ENCODE results near the gene GNG4. TPM values are rescaled to one million over a fixed set of nuclear protein-coding genes. Genes with fewer than 3 reads are reported as not detected.
"Not testable (repeated sequence)": the region's sequence is repeated elsewhere in the genome, so short reads cannot be mapped to it uniquely, and the experiment has no call there.

The GNG4 gene
- total and polyA plus RNA-seq, 4 donors = 16.2 to 132 (median 78.6) TPM

DNA sequence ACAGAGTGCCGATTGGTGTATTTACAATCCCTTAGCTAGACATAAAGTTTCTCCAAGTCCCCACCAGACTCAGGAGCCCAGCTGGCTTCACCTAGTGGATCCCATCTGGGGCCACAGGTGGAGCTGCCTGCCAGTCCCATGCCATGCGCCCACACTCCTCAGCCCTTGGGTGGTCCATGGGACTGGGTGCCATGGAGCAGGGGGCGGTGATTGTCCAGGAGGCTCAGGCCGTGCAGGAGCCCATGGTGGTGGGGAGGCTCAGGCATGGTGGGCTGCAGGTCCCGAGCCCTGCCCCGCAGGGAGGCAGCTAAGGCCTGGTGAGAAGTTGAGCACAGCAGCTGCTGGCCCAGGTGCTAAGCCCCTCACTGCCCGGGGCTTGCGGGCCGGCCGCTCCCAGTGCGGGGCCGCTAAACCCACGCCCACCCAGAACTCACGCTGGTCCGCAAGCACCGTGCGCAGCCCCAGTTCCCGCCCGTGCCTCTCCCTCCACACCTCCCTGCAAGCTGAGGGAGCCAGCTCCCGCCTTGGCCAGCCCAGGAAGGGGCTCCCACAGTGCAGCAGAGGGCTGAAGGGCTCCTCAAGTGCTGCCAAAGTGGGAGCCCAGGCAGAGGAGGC lies 55.2 kb downstream of the GNG4 start:
- peaks cover 34% of the 10 kb centered on the region for H3K36me3 ChIP-seq (ENCODE audit: control insufficient read depth, insufficient read depth, low read length)
- H3K27me3 ChIP-seq (ENCODE audit: control insufficient read depth, insufficient read depth, low read length); DNase-seq (ENCODE audit: low read depth in 4 of 6, low spot score in 6 of 6); H3K4me3 ChIP-seq (ENCODE audit: low read depth, low read length); H3K9me3 ChIP-seq (ENCODE audit: control insufficient read depth, insufficient read depth, low read length); H3K27ac ChIP-seq (ENCODE audit: low read depth, low read length); H3K4me1 ChIP-seq (ENCODE audit: control insufficient read depth, insufficient read depth, low read length): not testable (repeated sequence)
- 96% methylated on average over 19 of the region's 20 CpGs for WGBS (ENCODE audit: insufficient coverage)

DNA sequence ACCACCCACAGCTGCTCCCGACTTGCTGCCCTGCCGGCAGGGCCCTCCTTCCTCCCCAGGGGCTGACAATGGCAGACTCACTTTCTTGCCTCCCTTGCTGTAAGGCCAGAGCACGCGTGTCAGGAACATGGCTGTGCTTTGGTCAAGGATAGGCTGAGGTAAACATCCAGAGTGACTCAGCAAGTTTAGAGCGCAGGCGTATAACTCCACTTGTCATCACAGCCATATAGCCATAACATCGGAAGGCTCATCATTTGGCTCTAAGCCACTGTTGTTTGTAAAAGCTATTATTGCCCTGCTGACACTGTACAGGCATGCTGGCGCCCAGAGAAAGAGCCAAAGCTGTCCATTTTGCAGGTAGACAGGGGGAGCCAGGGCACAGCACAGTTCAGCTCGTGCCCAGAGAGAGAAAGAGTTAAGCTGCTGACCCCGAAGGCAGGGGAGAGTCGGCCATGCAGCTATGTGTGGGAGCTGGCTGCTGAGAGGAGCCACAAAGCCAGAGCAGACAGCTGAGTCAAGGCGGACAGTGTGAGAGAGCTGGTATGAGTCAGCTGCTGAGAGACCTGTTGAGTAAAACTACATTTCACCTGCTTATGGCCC lies 60.6 kb downstream of the GNG4 start:
- Histone ChIP-seq H3K9me3 (ENCODE audit: control insufficient read depth, insufficient read depth, low read length) (peaks cover 4% of the 10 kb centered on the region), H3K4me1 (ENCODE audit: control insufficient read depth, insufficient read depth, low read length) (no peaks in the 10 kb centered on the region), H3K4me3 (ENCODE audit: low read depth, low read length) (no peak overlapping the region), H3K36me3 (ENCODE audit: control insufficient read depth, insufficient read depth, low read length) (peaks cover 54% of the 10 kb centered on the region), H3K27ac (ENCODE audit: low read depth, low read length) (no peak overlapping the region), H3K27me3 (ENCODE audit: control insufficient read depth, insufficient read depth, low read length) (no peaks in the 10 kb centered on the region)
- peak in 2 of 6 donors; percentile 6 to 11 for DNase-seq (ENCODE audit: low read depth in 4 of 6, low spot score in 6 of 6)
- 82% methylated on average over 7 of the region's 12 CpGs for WGBS (ENCODE audit: insufficient coverage)

DNA sequence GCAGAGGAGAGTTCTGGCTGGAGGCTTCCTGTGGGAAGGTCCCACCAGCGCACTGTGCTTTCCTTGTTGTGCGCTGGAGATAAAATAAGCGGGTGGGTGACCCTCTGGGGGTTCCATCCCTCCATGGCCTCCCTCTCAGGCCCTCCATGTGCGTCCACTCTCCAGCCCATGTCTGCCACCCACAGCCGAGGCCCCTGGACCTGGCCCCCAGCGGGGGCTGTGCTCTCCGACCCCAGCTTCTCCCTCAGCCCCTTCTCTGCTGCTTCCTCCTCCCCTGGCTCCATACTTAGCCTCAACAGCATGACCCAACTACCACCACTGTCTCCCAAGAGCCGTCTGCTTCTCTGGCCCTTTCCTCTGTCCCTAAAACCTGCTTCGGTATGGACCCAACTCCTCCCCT lies 61.4 kb downstream of the GNG4 start:
- no peak overlapping the region for H3K27ac ChIP-seq (ENCODE audit: low read depth, low read length)
- H3K4me3 ChIP-seq (ENCODE audit: low read depth, low read length) = no peak overlapping the region
- H3K9me3 ChIP-seq (ENCODE audit: control insufficient read depth, insufficient read depth, low read length) = peaks cover 4% of the 10 kb centered on the region
- WGBS (ENCODE audit: insufficient coverage) = 95% methylated on average over 8 of the region's 9 CpGs
- H3K36me3 ChIP-seq (ENCODE audit: control insufficient read depth, insufficient read depth, low read length) = peaks cover 49% of the 10 kb centered on the region
- DNase-seq (ENCODE audit: low read depth in 4 of 6, low spot score in 6 of 6) = no peak
- no peaks in the 10 kb centered on the region for H3K4me1 ChIP-seq (ENCODE audit: control insufficient read depth, insufficient read depth, low read length)
- no peaks in the 10 kb centered on the region for H3K27me3 ChIP-seq (ENCODE audit: control insufficient read depth, insufficient read depth, low read length)

DNA sequence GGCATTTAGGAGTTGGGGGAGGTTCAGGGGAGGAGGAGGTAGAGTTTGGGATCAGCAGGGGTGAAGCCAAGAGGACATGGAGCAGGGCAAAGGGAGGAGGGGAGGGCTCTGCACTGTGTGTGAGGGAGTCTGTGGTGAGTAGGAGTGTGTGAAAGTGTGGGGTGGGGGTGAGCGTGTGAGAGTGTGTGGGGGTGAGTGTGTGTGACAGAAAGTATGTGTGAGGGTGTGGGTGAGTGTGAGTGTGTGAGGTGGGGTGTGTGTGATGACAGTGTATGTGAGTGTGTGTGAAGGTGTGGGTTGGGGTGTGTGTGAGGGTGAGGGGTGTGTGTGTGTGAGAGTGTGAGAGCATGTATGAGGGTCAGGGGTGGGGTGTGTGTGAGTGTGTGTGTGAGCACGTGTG lies 62.6 kb downstream of the GNG4 start:
- Histone ChIP-seq H3K27me3 (ENCODE audit: control insufficient read depth, insufficient read depth, low read length) (no peaks in the 10 kb centered on the region), H3K4me1 (ENCODE audit: control insufficient read depth, insufficient read depth, low read length) (no peaks in the 10 kb centered on the region), H3K4me3 (ENCODE audit: low read depth, low read length) (no peak overlapping the region), H3K27ac (ENCODE audit: low read depth, low read length) (no peak overlapping the region), H3K9me3 (ENCODE audit: control insufficient read depth, insufficient read depth, low read length) (peaks cover 4% of the 10 kb centered on the region), H3K36me3 (ENCODE audit: control insufficient read depth, insufficient read depth, low read length) (peaks cover 46% of the 10 kb centered on the region)
- WGBS (ENCODE audit: insufficient coverage) = 100% methylated on average over 2 of the region's 2 CpGs
- DNase-seq (ENCODE audit: low read depth in 4 of 6, low spot score in 6 of 6) = no peak

DNA sequence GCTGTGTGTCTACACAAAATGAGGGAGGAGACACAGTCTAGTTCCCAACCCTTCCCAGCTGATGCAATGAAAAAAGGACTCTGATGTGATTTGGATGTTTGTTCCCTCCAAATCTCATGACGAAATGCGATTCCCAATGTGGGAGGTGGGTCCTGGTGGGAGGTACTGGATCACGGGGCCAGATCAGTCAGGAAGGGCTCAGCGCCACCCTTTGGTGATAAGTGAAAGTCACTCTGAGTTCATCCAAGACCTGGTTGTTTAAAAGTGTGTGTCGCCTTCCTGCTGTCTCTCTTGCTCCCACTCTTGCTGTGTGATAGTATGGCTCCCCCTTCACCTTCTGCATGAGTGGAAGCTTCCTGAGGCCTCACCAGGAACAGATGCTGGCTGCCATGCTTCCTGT lies 63.2 kb downstream of the GNG4 start:
- no peaks in the 10 kb centered on the region for H3K27me3 ChIP-seq (ENCODE audit: control insufficient read depth, insufficient read depth, low read length)
- H3K9me3 ChIP-seq (ENCODE audit: control insufficient read depth, insufficient read depth, low read length) = peaks cover 4% of the 10 kb centered on the region
- no peaks in the 10 kb centered on the region for H3K4me1 ChIP-seq (ENCODE audit: control insufficient read depth, insufficient read depth, low read length)
- no peak for DNase-seq (ENCODE audit: low read depth in 4 of 6, low spot score in 6 of 6)
- no peak overlapping the region for H3K27ac ChIP-seq (ENCODE audit: low read depth, low read length)
- H3K4me3 ChIP-seq (ENCODE audit: low read depth, low read length) = no peak overlapping the region
- peaks cover 47% of the 10 kb centered on the region for H3K36me3 ChIP-seq (ENCODE audit: control insufficient read depth, insufficient read depth, low read length)
- WGBS (ENCODE audit: insufficient coverage) = 88% methylated on average over 5 of the region's 5 CpGs

DNA sequence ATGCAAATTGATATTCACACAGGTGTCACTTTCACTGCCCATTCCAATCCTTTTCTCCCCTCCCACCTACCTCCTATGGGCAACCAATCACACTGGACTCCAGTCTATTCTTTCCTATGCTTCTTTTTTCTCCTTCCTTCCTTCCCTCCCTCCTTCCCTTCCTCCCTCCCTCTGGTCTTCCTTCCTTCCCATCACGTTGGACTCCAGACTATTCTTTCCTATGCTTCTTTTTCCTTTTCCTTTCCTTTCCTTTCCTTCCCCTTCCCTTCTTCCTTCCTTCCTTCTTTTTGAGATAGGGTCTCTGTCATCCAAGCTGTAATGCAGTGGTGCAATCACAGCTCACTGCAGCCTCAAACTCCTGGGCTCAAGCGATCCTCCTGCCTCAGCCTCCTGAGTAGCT lies 64.6 kb downstream of the GNG4 start:
- no peaks in the 10 kb centered on the region for H3K4me1 ChIP-seq (ENCODE audit: control insufficient read depth, insufficient read depth, low read length)
- DNase-seq (ENCODE audit: low read depth in 4 of 6, low spot score in 6 of 6) = no peak
- H3K27ac ChIP-seq (ENCODE audit: low read depth, low read length) = no peak overlapping the region
- peaks cover 49% of the 10 kb centered on the region for H3K36me3 ChIP-seq (ENCODE audit: control insufficient read depth, insufficient read depth, low read length)
- H3K4me3 ChIP-seq (ENCODE audit: low read depth, low read length) = no peak overlapping the region
- WGBS (ENCODE audit: insufficient coverage) = 72% methylated on average over 2 of the region's 2 CpGs
- peaks cover 2% of the 10 kb centered on the region for H3K9me3 ChIP-seq (ENCODE audit: control insufficient read depth, insufficient read depth, low read length)
- no peaks in the 10 kb centered on the region for H3K27me3 ChIP-seq (ENCODE audit: control insufficient read depth, insufficient read depth, low read length)

DNA sequence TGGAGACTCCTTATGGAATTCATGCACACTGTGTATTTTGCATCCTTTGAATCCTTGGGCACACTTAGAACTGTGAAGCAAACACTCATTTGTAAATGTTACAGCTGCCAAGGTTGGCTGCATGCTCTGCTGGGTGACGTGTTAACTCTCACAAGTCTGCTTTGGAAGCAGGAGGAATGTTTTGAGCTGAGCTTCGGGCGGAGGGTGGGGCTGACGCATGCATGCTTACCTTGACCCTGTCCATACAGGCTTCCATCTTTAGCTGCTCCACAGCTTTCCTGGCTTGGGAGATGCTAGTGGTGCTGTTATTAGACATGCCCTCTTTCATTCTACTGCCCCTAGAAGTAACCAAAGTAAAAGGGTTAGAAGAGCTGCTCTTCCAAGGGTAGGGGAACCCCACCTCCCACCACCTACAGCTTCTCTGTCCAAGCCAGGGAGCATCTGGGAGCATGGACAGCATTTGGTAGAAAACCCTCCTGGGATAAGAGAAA lies 66.0 kb downstream of the GNG4 start:
- WGBS (ENCODE audit: insufficient coverage) = 100% methylated on average over 1 of the region's 4 CpGs
- DNase-seq (ENCODE audit: low read depth in 4 of 6, low spot score in 6 of 6) = peak in 2 of 6 donors; percentile 26 to 95
- Histone ChIP-seq H3K4me3 (ENCODE audit: low read depth, low read length) (no peak overlapping the region), H3K27ac (ENCODE audit: low read depth, low read length) (no peak overlapping the region), H3K36me3 (ENCODE audit: control insufficient read depth, insufficient read depth, low read length) (peaks cover 40% of the 10 kb centered on the region), H3K9me3 (ENCODE audit: control insufficient read depth, insufficient read depth, low read length) (no peaks in the 10 kb centered on the region), H3K4me1 (ENCODE audit: control insufficient read depth, insufficient read depth, low read length) (no peaks in the 10 kb centered on the region), H3K27me3 (ENCODE audit: control insufficient read depth, insufficient read depth, low read length) (no peaks in the 10 kb centered on the region)

DNA sequence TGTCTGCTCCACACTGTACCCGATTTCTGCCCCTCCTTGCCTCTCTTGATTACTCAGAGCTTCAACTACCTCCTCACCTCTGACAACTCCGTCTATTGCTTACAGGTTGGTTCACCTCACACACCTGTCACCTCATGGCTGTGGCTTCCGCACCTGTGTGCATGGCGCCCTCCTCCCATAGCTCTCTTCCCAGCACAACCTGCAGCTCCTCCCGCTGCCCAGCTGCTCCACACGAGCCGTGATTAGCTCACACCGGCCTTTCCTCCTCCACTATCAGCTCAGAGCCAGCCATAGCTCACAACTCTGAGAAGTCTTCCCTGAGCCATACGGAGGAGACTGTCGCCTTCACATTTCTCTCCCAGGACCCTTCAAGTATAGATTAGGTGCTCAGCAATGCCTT lies 67.5 kb downstream of the GNG4 start:
- Histone ChIP-seq H3K36me3 (ENCODE audit: control insufficient read depth, insufficient read depth, low read length) (peaks cover 31% of the 10 kb centered on the region), H3K4me1 (ENCODE audit: control insufficient read depth, insufficient read depth, low read length) (no peaks in the 10 kb centered on the region)
- 93% methylated on average over 10 of the region's 10 CpGs for WGBS (ENCODE audit: insufficient coverage)

DNA sequence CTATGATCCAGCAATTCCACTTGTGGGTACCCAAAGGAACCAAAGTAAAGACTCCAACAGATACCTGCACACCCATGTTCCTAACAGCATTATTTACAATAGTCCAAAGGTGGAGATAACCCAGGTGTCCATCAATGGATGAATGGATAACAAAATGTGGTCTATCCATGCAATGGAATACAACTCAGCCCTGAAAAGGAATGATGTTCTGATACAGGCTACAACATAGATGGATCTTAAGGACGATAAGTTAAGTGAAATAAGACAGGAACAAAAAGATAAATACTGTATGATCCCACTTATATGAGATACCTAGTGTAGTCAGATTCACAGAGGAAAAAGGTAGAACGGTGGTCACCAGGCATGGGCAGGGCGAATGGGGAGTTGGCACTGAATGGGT lies 69.7 kb downstream of the GNG4 start:
- Histone ChIP-seq H3K36me3 (ENCODE audit: control insufficient read depth, insufficient read depth, low read length) (peaks cover 26% of the 10 kb centered on the region), H3K27ac (ENCODE audit: low read depth, low read length) (no peak overlapping the region), H3K27me3 (ENCODE audit: control insufficient read depth, insufficient read depth, low read length) (no peaks in the 10 kb centered on the region), H3K9me3 (ENCODE audit: control insufficient read depth, insufficient read depth, low read length) (no peaks in the 10 kb centered on the region), H3K4me1 (ENCODE audit: control insufficient read depth, insufficient read depth, low read length) (no peaks in the 10 kb centered on the region), H3K4me3 (ENCODE audit: low read depth, low read length) (no peak overlapping the region)
- WGBS (ENCODE audit: insufficient coverage) = no CpG with 5 or more reads among the region's 3 CpGs
- no peak for DNase-seq (ENCODE audit: low read depth in 4 of 6, low spot score in 6 of 6)

More for the DNA sequence above, 67.5 kb downstream of the GNG4 start:
- no peaks in the 10 kb centered on the region for H3K27me3 ChIP-seq (ENCODE audit: control insufficient read depth, insufficient read depth, low read length)
- no peak overlapping the region for H3K27ac ChIP-seq (ENCODE audit: low read depth, low read length)
- no peak for DNase-seq (ENCODE audit: low read depth in 4 of 6, low spot score in 6 of 6)
- no peaks in the 10 kb centered on the region for H3K9me3 ChIP-seq (ENCODE audit: control insufficient read depth, insufficient read depth, low read length)
- H3K4me3 ChIP-seq (ENCODE audit: low read depth, low read length) = no peak overlapping the region

DNA sequence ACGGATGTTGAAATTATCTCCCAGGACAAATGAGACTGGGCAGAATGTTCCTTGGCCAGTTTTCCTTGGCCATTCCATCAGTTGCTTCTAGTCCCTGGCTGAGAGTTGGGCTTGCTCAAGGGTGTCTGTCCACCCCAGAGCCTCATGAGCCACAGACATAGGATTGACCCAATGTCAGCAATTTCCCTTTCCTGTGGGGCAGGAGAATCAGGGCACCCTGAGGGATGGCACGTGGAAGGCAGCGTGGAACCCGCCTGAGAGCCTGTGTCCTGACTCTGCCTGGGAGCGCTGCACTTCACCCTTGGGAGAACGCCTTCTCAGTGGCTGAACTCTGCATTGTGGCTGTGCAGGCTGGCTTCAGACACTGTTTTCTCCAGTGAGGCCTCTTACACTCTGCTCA lies 74.0 kb downstream of the GNG4 start:
- no peak for DNase-seq (ENCODE audit: low read depth in 4 of 6, low spot score in 6 of 6)
- no peaks in the 10 kb centered on the region for H3K27me3 ChIP-seq (ENCODE audit: control insufficient read depth, insufficient read depth, low read length)
- H3K36me3 ChIP-seq (ENCODE audit: control insufficient read depth, insufficient read depth, low read length) = peaks cover 11% of the 10 kb centered on the region
- H3K27ac ChIP-seq (ENCODE audit: low read depth, low read length) = no peak overlapping the region
- H3K4me3 ChIP-seq (ENCODE audit: low read depth, low read length) = no peak overlapping the region
- no peaks in the 10 kb centered on the region for H3K9me3 ChIP-seq (ENCODE audit: control insufficient read depth, insufficient read depth, low read length)
- WGBS (ENCODE audit: insufficient coverage) = 97% methylated on average over 6 of the region's 6 CpGs
- no peaks in the 10 kb centered on the region for H3K4me1 ChIP-seq (ENCODE audit: control insufficient read depth, insufficient read depth, low read length)

All from spinal cord (tissue), 10 donors.